ENCODE results near the gene CRTC3. TPM values are rescaled to one million over a fixed set of nuclear protein-coding genes. Genes with fewer than 3 reads are reported as not detected.

The CRTC3 gene
- total and polyA plus RNA-seq, 4 donors = 5.1 to 16.8 (median 7.6) TPM

- no peaks in the 10 kb centered on the region for H3K9me3 ChIP-seq (ENCODE audit: control insufficient read depth in 4 of 4, low read length in 3 of 4)
- no peak for DNase-seq (ENCODE audit: low spot score)
- no peaks in the 10 kb centered on the region for H3K4me1 ChIP-seq (ENCODE audit: control insufficient read depth in 4 of 4, insufficient read depth in 4 of 4, low read length in 3 of 4)
- no peak for TF ChIP-seq GABPA (IDR thresholded peaks at IDR 0.05 in 1 of 2, conservative IDR thresholded peaks at IDR 0.05 in 1 of 2)
- TF ChIP-seq JUND (IDR thresholded peaks at IDR 0.05) = no peak
- no peak for TF ChIP-seq FOXA2 (IDR thresholded peaks at IDR 0.05)
- no peak for TF ChIP-seq TAF1 (conservative IDR thresholded peaks at IDR 0.05)
- TF ChIP-seq, protein P1, sequence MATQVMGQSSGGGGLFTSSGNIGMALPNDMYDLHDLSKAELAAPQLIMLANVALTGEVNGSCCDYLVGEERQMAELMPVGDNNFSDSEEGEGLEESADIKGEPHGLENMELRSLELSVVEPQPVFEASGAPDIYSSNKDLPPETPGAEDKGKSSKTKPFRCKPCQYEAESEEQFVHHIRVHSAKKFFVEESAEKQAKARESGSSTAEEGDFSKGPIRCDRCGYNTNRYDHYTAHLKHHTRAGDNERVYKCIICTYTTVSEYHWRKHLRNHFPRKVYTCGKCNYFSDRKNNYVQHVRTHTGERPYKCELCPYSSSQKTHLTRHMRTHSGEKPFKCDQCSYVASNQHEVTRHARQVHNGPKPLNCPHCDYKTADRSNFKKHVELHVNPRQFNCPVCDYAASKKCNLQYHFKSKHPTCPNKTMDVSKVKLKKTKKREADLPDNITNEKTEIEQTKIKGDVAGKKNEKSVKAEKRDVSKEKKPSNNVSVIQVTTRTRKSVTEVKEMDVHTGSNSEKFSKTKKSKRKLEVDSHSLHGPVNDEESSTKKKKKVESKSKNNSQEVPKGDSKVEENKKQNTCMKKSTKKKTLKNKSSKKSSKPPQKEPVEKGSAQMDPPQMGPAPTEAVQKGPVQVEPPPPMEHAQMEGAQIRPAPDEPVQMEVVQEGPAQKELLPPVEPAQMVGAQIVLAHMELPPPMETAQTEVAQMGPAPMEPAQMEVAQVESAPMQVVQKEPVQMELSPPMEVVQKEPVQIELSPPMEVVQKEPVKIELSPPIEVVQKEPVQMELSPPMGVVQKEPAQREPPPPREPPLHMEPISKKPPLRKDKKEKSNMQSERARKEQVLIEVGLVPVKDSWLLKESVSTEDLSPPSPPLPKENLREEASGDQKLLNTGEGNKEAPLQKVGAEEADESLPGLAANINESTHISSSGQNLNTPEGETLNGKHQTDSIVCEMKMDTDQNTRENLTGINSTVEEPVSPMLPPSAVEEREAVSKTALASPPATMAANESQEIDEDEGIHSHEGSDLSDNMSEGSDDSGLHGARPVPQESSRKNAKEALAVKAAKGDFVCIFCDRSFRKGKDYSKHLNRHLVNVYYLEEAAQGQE (IDR thresholded peaks at IDR 0.05) = no peak
- no peak for TF ChIP-seq YY1 (IDR thresholded peaks at IDR 0.05)
- no peak for TF ChIP-seq HNF4A (conservative IDR thresholded peaks at IDR 0.05)
- TF ChIP-seq NR2F2 (IDR thresholded peaks at IDR 0.05) = no peak
- TF ChIP-seq ATF3 (IDR thresholded peaks at IDR 0.05) = no peak
- TF ChIP-seq MAX (IDR thresholded peaks at IDR 0.05) = no peak
- no peak for TF ChIP-seq SP1 (IDR thresholded peaks at IDR 0.05)
- TF ChIP-seq FOXA1 (IDR thresholded peaks at IDR 0.05) = no peak
- no peak for TF ChIP-seq ZBTB33 (IDR thresholded peaks at IDR 0.05)
- no peak for TF ChIP-seq RXRA (IDR thresholded peaks at IDR 0.05)
- WGBS = 86% methylated on average over 12 of the region's 12 CpGs
- no peak overlapping the region for H3K9ac ChIP-seq (ENCODE audit: low read depth in 1 of 2, low read length in 2 of 2)
- no peak overlapping the region for H3K4me3 ChIP-seq (ENCODE audit: low read depth in 1 of 3, low read length in 3 of 3)
- H3K27me3 ChIP-seq (ENCODE audit: control insufficient read depth in 4 of 4, insufficient read depth in 4 of 4, low read length in 3 of 4) = no peaks in the 10 kb centered on the region
- no peak overlapping the region for H3K27ac ChIP-seq (ENCODE audit: low read depth in 1 of 2, low read length in 2 of 2)
- H3K36me3 ChIP-seq (ENCODE audit: control insufficient read depth in 4 of 4, insufficient read depth in 3 of 4, low read depth in 1 of 4, low read length in 3 of 4) = no peaks in the 10 kb centered on the region
Observed at GRCh38 chr15:90677807-90678790, 148.4 kb downstream of the CRTC3 start.

DNA sequence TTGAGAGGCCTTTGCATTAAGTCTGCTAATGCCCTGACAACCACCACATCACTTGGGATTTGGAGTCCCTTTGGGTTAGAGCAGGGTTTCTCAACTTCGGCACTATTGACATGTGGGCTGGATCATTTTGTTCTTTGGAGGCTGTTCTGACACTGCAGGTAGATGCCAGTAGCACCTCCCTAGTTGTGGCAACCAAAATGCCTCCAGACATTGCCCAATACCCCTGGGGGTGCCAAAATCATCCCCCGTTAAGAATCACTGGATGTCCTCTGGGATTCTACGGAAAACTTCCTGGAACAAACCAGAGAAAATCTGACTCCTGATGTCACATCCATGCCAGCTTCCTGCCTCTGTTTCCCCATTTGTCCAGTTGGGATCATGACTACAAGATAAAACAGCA lies 150.2 kb downstream of the CRTC3 start:
- Histone ChIP-seq H3K27ac (ENCODE audit: low read depth in 1 of 2, low read length in 2 of 2) (no peak overlapping the region), H3K9ac (ENCODE audit: low read depth in 1 of 2, low read length in 2 of 2) (no peak overlapping the region), H3K27me3 (ENCODE audit: control insufficient read depth in 4 of 4, insufficient read depth in 4 of 4, low read length in 3 of 4) (no peaks in the 10 kb centered on the region), H3K9me3 (ENCODE audit: control insufficient read depth in 4 of 4, low read length in 3 of 4) (no peaks in the 10 kb centered on the region), H3K36me3 (ENCODE audit: control insufficient read depth in 4 of 4, insufficient read depth in 3 of 4, low read depth in 1 of 4, low read length in 3 of 4) (no peaks in the 10 kb centered on the region), H3K4me3 (ENCODE audit: low read depth in 1 of 3, low read length in 3 of 3) (no peak overlapping the region), H3K4me1 (ENCODE audit: control insufficient read depth in 4 of 4, insufficient read depth in 4 of 4, low read length in 3 of 4) (no peaks in the 10 kb centered on the region)
- no peak for DNase-seq (ENCODE audit: low spot score)
- WGBS = 79% methylated on average over 3 of the region's 3 CpGs
- TF ChIP-seq JUND (IDR thresholded peaks at IDR 0.05) = no peak
- TF ChIP-seq NR2F2 (IDR thresholded peaks at IDR 0.05) = no peak
- no peak for TF ChIP-seq YY1 (IDR thresholded peaks at IDR 0.05)
- no peak for TF ChIP-seq SP1 (IDR thresholded peaks at IDR 0.05)
- no peak for TF ChIP-seq RXRA (IDR thresholded peaks at IDR 0.05)
- TF ChIP-seq, protein P1 (IDR thresholded peaks at IDR 0.05) = no peak
- no peak for TF ChIP-seq MAX (IDR thresholded peaks at IDR 0.05)
- no peak for TF ChIP-seq EGR1 (IDR thresholded peaks at IDR 0.05; ENCODE audit: low read depth in 2 of 2)
- TF ChIP-seq FOXA2 (IDR thresholded peaks at IDR 0.05) = no peak
- no peak for TF ChIP-seq HNF4A (conservative IDR thresholded peaks at IDR 0.05)
- no peak for TF ChIP-seq RAD21 (IDR thresholded peaks at IDR 0.05)
- no peak for TF ChIP-seq GABPA (IDR thresholded peaks at IDR 0.05 in 1 of 2, conservative IDR thresholded peaks at IDR 0.05 in 1 of 2)
